BLaER1 treated with 17β-estradiol and CSF1 and Interleukin-3, amounts not matched to agents 10 nM and 100 nM (cell line): ENCODE measurements around the gene FAM228B.
"Not testable (repeated sequence)": the region's sequence is repeated elsewhere in the genome, so short reads cannot be mapped to it uniquely, and the experiment has no call there.

Source experiments
- H3K27ac ChIP-seq, 11 experiments: shearing (Covaris generic); formaldehyde crosslinking; 2 replicates each; pipeline ENCODE4 v1.8.1; 2022
- H3K27me3 ChIP-seq, 11 experiments: shearing (Covaris generic); formaldehyde crosslinking; 2 replicates each; pipeline ENCODE4 v1.8.1; 2022
- H3K36me3 ChIP-seq, 11 experiments: shearing (Covaris generic); formaldehyde crosslinking; 2 replicates each; pipeline ENCODE4 v1.8.1; 2022
- H3K4me1 ChIP-seq, 10 experiments: shearing (Covaris generic); formaldehyde crosslinking; 2 replicates each; pipeline ENCODE4 v1.8.1; 2022
- H3K4me2 ChIP-seq, 11 experiments: shearing (Covaris generic); formaldehyde crosslinking; 2 replicates each; pipeline ENCODE4 v1.8.1; 2022
- H3K4me3 ChIP-seq, 10 experiments: shearing (Covaris generic); formaldehyde crosslinking; 2 replicates each; pipeline ENCODE4 v1.8.1; 2022
- H3K9ac ChIP-seq, 11 experiments: shearing (Covaris generic); formaldehyde crosslinking; 2 replicates each; pipeline ENCODE4 v1.8.1; 2022
- H3K9me3 ChIP-seq, 11 experiments: shearing (Covaris generic); formaldehyde crosslinking; replicated peaks in 1 of 11; 2 replicates each; pipeline ENCODE4 v1.8.1; 2022
- H4K20me1 ChIP-seq, 11 experiments: shearing (Covaris generic); formaldehyde crosslinking; 2 replicates each; pipeline ENCODE4 v1.8.1; 2022
- Cebpa-rat ChIP-seq, 11 experiments: shearing (Covaris generic); IDR thresholded peaks; 2 replicates each; pipeline ENCODE4 v1.8.1; 2022

Gene FAM228B

GRCh38 chr2:24101992-24102391 lies 21.3 kb upstream of the FAM228B start:
- H3K27ac ChIP-seq: no peak overlapping the region
- no peak overlapping the region for H3K4me2 ChIP-seq
- H4K20me1 ChIP-seq: no peaks in the 10 kb centered on the region; a peak in 1 of 22 replicates
- no peak overlapping the region for H3K4me3 ChIP-seq
- peaks cover 4 to 47% (median 32%) of the 10 kb centered on the region in 11 experiments; a peak in 18 of 22 replicates for H3K36me3 ChIP-seq
- H3K27me3 ChIP-seq: no peaks in the 10 kb centered on the region
- H3K4me1 ChIP-seq: peaks cover 0 to 9% (median 7%) of the 10 kb centered on the region in 10 experiments; a peak in 12 of 20 replicates
- peaks cover 14 to 42% (median 32%) of the 10 kb centered on the region in 11 experiments for H3K9me3 ChIP-seq
- no peak for TF ChIP-seq Cebpa-rat (IDR thresholded peaks at IDR 0.05)
- H3K9ac ChIP-seq: no peak overlapping the region

DNA sequence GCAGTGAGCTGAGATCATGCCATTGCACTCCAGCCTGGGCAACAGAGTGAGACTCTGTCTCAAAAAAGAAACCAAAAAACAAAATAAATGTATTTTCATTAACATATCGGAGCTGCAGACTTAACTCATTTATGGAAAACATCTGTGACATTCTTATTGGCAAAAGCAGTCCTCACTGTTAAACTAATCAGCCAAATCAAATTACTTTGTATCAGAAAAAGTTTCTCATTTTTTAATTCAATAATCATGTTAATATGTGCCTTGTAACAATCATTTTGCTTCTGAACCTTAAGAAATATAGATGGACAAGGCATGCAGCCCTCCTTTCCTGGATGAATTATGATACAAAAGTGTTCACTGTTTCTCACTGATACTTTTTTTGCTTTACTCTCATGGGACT lies 20.6 kb upstream of the FAM228B start:
- Histone ChIP-seq H3K4me3 (no peak overlapping the region), H3K4me2 (no peak overlapping the region), H4K20me1 (no peaks in the 10 kb centered on the region; a peak in 1 of 22 replicates), H3K27me3 (no peaks in the 10 kb centered on the region), H3K27ac (no peak overlapping the region), H3K9me3 (peaks cover 20 to 48% (median 35%) of the 10 kb centered on the region in 11 experiments), H3K36me3 (peaks cover 4 to 47% (median 32%) of the 10 kb centered on the region in 11 experiments; a peak in 18 of 22 replicates), H3K9ac (no peak overlapping the region), H3K4me1 (peaks cover 0 to 9% (median 7%) of the 10 kb centered on the region in 10 experiments; a peak in 12 of 20 replicates)
- no peak for TF ChIP-seq Cebpa-rat (IDR thresholded peaks at IDR 0.05)

DNA sequence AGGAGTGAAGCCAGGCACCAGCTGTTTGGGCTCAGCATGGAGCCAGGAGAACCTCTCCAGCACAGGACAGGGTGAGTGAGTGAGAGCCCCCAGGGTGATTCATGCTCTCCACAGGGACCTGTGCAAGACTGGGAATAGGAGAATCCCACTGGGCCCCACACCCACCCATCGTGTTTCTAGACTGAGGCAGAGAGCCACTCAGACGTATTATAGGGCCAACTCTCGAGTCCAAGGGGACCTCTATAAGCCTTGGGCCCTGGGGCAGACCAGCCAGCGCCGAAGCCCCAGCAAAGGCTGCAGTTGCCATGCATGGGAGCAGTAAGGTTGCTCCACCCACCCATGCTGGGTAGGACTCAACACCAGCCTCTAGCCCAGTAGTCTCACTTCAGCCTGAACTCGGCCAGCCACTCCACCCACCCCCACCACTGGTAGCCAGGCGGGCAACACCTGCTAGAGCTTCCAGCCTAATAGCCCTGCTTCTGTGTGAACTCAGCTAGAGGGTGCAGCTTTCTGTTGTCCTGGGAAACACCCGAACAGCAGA lies 19.1 kb upstream of the FAM228B start:
- Histone ChIP-seq H3K4me2 (peak overlapping the region in 5 of 11 experiments; percentile 3 to 33 (median 23); a peak in 4 of 22 replicates), H3K4me1 (peaks cover 0 to 9% (median 7%) of the 10 kb centered on the region in 10 experiments; a peak in 12 of 20 replicates)
- no peak for TF ChIP-seq Cebpa-rat (IDR thresholded peaks at IDR 0.05)

DNA sequence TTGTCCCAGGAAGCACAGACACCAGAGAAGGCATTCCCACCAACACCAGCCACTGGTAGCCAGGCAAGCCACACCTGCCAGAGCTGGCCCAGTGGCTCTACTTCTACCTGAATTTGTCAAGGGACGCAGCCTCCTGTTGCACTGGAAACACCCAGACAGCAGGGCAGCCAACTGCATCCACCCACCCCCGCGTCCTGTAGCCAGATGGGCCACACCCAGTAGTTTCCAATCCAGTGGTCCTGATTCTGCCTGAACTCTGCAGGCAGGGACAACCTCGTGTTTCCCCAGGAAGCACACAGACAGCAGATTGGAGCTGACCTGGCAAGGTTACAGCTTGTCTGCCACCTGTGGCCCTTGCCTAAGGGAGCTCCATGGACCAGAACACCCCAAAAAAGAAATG lies 18.4 kb upstream of the FAM228B start:
- peaks cover 4 to 47% (median 32%) of the 10 kb centered on the region in 11 experiments; a peak in 18 of 22 replicates for H3K36me3 ChIP-seq
- TF ChIP-seq Cebpa-rat (IDR thresholded peaks at IDR 0.05): no peak
- no peak overlapping the region for H3K27ac ChIP-seq
- H3K4me3 ChIP-seq: no peak overlapping the region
- peaks cover 37 to 61% (median 48%) of the 10 kb centered on the region in 11 experiments for H3K9me3 ChIP-seq
- H3K9ac ChIP-seq: no peak overlapping the region
- H4K20me1 ChIP-seq: no peaks in the 10 kb centered on the region; a peak in 1 of 22 replicates
- peak overlapping the region in 5 of 11 experiments; percentile 3 to 33 (median 23); a peak in 5 of 22 replicates for H3K4me2 ChIP-seq
- peaks cover 0 to 9% (median 7%) of the 10 kb centered on the region in 10 experiments; a peak in 12 of 20 replicates for H3K4me1 ChIP-seq
- no peaks in the 10 kb centered on the region for H3K27me3 ChIP-seq

More for the DNA sequence above, 19.1 kb upstream of the FAM228B start:
- no peak overlapping the region for H3K4me3 ChIP-seq
- H3K9me3 ChIP-seq: peaks cover 30 to 58% (median 47%) of the 10 kb centered on the region in 11 experiments
- H3K36me3 ChIP-seq: peaks cover 4 to 47% (median 32%) of the 10 kb centered on the region in 11 experiments; a peak in 18 of 22 replicates
- H3K27me3 ChIP-seq: no peaks in the 10 kb centered on the region
- no peak overlapping the region for H3K27ac ChIP-seq
- no peak overlapping the region for H3K9ac ChIP-seq
- H4K20me1 ChIP-seq: no peaks in the 10 kb centered on the region; a peak in 1 of 22 replicates

DNA sequence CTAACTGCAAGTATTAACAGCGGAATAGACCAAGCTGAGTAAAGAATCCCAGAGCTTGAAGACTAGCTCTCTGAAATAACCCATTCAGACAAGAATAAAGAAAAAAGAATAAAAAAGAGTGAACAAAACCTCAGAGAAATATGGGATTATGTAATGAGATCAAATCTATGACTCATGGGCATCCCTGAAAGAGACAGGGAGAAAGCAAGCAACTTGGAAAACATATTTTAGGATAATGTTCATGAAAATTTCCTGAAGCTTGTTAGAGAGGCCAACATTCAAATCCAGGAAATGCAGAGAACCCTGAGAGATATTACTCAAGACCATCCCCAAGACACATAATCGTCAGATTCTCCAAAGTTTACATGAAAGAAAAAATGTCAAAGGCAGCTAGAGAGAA lies 17.5 kb upstream of the FAM228B start:
- Histone ChIP-seq H3K4me2 (no peak overlapping the region), H3K4me3 (no peak overlapping the region), H3K9ac (no peak overlapping the region), H3K9me3 (peaks cover 37 to 61% (median 48%) of the 10 kb centered on the region in 11 experiments), H3K4me1 (peaks cover 0 to 9% (median 7%) of the 10 kb centered on the region in 10 experiments; a peak in 12 of 20 replicates), H4K20me1 (no peaks in the 10 kb centered on the region; a peak in 1 of 22 replicates), H3K27me3 (no peaks in the 10 kb centered on the region), H3K27ac (no peak overlapping the region), H3K36me3 (peaks cover 4 to 47% (median 32%) of the 10 kb centered on the region in 11 experiments; a peak in 18 of 22 replicates)
- no peak for TF ChIP-seq Cebpa-rat (IDR thresholded peaks at IDR 0.05)

DNA sequence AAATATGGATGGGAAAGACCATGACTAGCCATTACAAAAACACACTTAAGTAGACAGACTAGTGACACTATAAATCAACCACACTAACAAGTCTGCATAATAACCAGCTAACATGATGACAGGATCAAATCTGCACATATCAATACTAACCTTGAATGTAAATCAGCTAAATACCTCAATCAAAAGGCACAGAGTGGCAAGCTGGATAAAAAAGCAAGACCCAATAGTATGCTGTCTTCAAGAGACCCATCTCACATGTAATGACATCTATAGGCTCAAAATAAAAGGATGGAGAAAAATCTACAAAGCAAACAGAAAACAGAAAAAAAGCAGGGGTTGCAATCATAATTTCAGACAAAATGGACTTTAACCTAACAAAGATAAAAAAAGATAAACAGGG lies 16.5 kb upstream of the FAM228B start:
- Histone ChIP-seq H4K20me1 (no peaks in the 10 kb centered on the region), H3K27me3 (no peaks in the 10 kb centered on the region), H3K36me3 (peaks cover under 1 to 43% (median 29%) of the 10 kb centered on the region in 11 experiments; a peak in 18 of 22 replicates), H3K9me3 (peaks cover 37 to 61% (median 48%) of the 10 kb centered on the region in 11 experiments), H3K4me3 (no peak overlapping the region), H3K27ac (no peak overlapping the region), H3K4me1 (peaks cover 0 to 9% (median 7%) of the 10 kb centered on the region in 10 experiments; a peak in 12 of 20 replicates), H3K9ac (no peak overlapping the region), H3K4me2 (no peak overlapping the region)
- no peak for TF ChIP-seq Cebpa-rat (IDR thresholded peaks at IDR 0.05)

DNA sequence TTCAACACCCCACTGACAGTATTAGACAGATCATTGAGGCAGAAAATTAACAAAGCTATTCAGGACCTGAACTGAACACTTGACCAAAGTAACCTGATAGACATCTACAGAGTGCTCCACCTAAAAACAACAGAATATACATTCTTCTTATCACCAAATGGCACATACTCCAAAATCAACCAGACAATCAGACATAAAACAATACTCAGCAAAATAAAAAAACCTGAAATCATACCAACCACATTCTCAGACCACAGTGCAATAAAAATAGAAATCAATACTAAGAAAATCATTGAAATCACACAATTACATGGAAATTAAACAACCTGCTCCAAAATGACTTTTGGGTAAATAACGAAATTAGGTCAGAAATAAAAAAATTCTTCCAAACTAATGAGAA lies 15.9 kb upstream of the FAM228B start:
- Histone ChIP-seq H3K4me1 (peaks cover 0 to 9% (median 7%) of the 10 kb centered on the region in 10 experiments; a peak in 12 of 20 replicates), H3K4me2 (no peak overlapping the region), H3K9ac (no peak overlapping the region), H3K36me3 (peaks cover 0 to 41% (median 26%) of the 10 kb centered on the region in 11 experiments; a peak in 17 of 22 replicates), H3K27ac (no peak overlapping the region), H3K4me3 (no peak overlapping the region), H3K9me3 (peaks cover 37 to 61% (median 48%) of the 10 kb centered on the region in 11 experiments), H3K27me3 (no peaks in the 10 kb centered on the region), H4K20me1 (no peaks in the 10 kb centered on the region)
- TF ChIP-seq Cebpa-rat (IDR thresholded peaks at IDR 0.05): no peak

GRCh38 chr2:24109431-24109830 lies 13.8 kb upstream of the FAM228B start:
- H3K9ac ChIP-seq, H4K20me1 ChIP-seq, H3K4me3 ChIP-seq, H3K4me1 ChIP-seq, H3K4me2 ChIP-seq, H3K27ac ChIP-seq, H3K27me3 ChIP-seq: not testable (repeated sequence)
- Histone ChIP-seq H3K9me3 (peaks cover 30 to 61% (median 48%) of the 10 kb centered on the region in 11 experiments), H3K36me3 (peaks cover 0 to 40% (median 17%) of the 10 kb centered on the region in 11 experiments; a peak in 15 of 22 replicates)

- H3K4me3 ChIP-seq: no peak overlapping the region
- peaks cover 26 to 52% (median 42%) of the 10 kb centered on the region in 11 experiments for H3K9me3 ChIP-seq
- no peak overlapping the region for H3K4me2 ChIP-seq
- H3K9ac ChIP-seq: no peak overlapping the region
- H3K36me3 ChIP-seq: peaks cover 0 to 35% (median 14%) of the 10 kb centered on the region in 11 experiments; a peak in 13 of 22 replicates
- H4K20me1 ChIP-seq: no peaks in the 10 kb centered on the region
- TF ChIP-seq Cebpa-rat (IDR thresholded peaks at IDR 0.05): no peak
- no peaks in the 10 kb centered on the region for H3K4me1 ChIP-seq
- no peaks in the 10 kb centered on the region for H3K27me3 ChIP-seq
- H3K27ac ChIP-seq: no peak overlapping the region
Observed at GRCh38 chr2:24110660-24111303, 12.5 kb upstream of the FAM228B start.
